GM10266 (cell line): ENCODE data around the gene GALNT1.

Experiments used
- DNase-seq: peaks from one replicate; pipeline ENCODE4 v3.0.0; 2012; ENCODE audit errors: extremely low spot score
- CTCF ChIP-seq: IDR thresholded peaks from 2 replicates; pipeline ENCODE4 v1.5.1; 2012; ENCODE audit warnings: mild to moderate bottlenecking, low read depth; ENCODE audit not compliant: control insufficient read depth, insufficient read depth; ENCODE audit errors: missing control alignments

The GALNT1 gene

GRCh38 chr18:35609236-35609635, 27.7 kb downstream of the GALNT1 start:
- no peak for TF ChIP-seq CTCF
- no peak for DNase-seq

- DNase-seq, result no peak
- TF ChIP-seq CTCF, result no peak
Observed at GRCh38 chr18:35610089-35610488, 28.5 kb downstream of the GALNT1 start.

GRCh38 chr18:35610724-35611123, 29.2 kb downstream of the GALNT1 start:
- no peak for TF ChIP-seq CTCF
- DNase-seq, result no peak

GRCh38 chr18:35611518-35611917, 30.0 kb downstream of the GALNT1 start:
- no peak for DNase-seq
- TF ChIP-seq CTCF, result no peak

GRCh38 chr18:35616074-35616473, 34.5 kb downstream of the GALNT1 start:
- no peak for DNase-seq
- no peak for TF ChIP-seq CTCF

- TF ChIP-seq CTCF, result no peak
- peak; percentile 70 for DNase-seq
Observed at GRCh38 chr18:35616664-35617423, 35.3 kb downstream of the GALNT1 start.

GRCh38 chr18:35617865-35618264, 36.3 kb downstream of the GALNT1 start:
- no peak for DNase-seq
- no peak for TF ChIP-seq CTCF
